ENCODE measurements around the gene SGK1.

GRCh38 chr6:134249759-134250602 lies 67.9 kb downstream of the SGK1 start:
- TF ChIP-seq CTCF (IDR thresholded peaks at IDR 0.05) (no peak), POLR2A (IDR thresholded peaks at IDR 0.05) (no peak)
